ENCODE data around the gene UST.

GRCh38 chr6:148720406-148720805 is 26.4 kb upstream of the UST start:
- no peak for TF ChIP-seq POLR2AphosphoS5 (IDR thresholded peaks at IDR 0.05; ENCODE audit: low read depth, low read length)
- TF ChIP-seq POLR2A (IDR thresholded peaks at IDR 0.05; ENCODE audit: low read depth, low read length), result no peak
- TF ChIP-seq POU2F2 (IDR thresholded peaks at IDR 0.05; ENCODE audit: low read depth, low read length), result no peak

Measured in GM12891 (cell line).